Esophagus squamous epithelium (tissue), 4 donors: ENCODE data around the gene APH1B.

Experiments used
- CTCF ChIP-seq, 6 experiments: fragments of 450-650 bp in 4 of 6; fragments of 200-600 bp in 2 of 6; sonication (generic) in 2 of 6; IDR thresholded peaks; one replicate each; pipeline ENCODE4 v1.5.1; 2016 to 2019; ENCODE audit warnings: antibody characterized with exemption in 6 of 6, mild to moderate bottlenecking in 4 of 6, moderate library complexity in 4 of 6
- POLR2A ChIP-seq, 4 donors: fragments of 450-650 bp; IDR thresholded peaks; one replicate each; pipeline ENCODE4 v1.6.1; 2017; ENCODE audit warnings: antibody characterized with exemption in 4 of 4, mild to moderate bottlenecking in 4 of 4, moderate library complexity in 3 of 4

- no peak for TF ChIP-seq CTCF (IDR thresholded peaks at IDR 0.05)
- no peak for TF ChIP-seq POLR2A (IDR thresholded peaks at IDR 0.05)
Observed at GRCh38 chr15:63292241-63292640, 14.8 kb downstream of the APH1B start.
